Measurements from ENCODE around the gene FBXO17.
"Not testable (repeated sequence)": the region's sequence is repeated elsewhere in the genome, so short reads cannot be mapped to it uniquely, and the experiment has no call there.

The FBXO17 gene, protein sequence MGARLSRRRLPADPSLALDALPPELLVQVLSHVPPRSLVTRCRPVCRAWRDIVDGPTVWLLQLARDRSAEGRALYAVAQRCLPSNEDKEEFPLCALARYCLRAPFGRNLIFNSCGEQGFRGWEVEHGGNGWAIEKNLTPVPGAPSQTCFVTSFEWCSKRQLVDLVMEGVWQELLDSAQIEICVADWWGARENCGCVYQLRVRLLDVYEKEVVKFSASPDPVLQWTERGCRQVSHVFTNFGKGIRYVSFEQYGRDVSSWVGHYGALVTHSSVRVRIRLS

GRCh38 chr19:38975214-38975860, at the start of gene FBXO17:
Gene FBXO17, minus strand, starts transcription at chr19:38975742. Its CDS starts 25,423 bp downstream, at chr19:38950319.
- DNase-seq (ENCODE audit: low read depth in 2 of 2) = no peak

DNA sequence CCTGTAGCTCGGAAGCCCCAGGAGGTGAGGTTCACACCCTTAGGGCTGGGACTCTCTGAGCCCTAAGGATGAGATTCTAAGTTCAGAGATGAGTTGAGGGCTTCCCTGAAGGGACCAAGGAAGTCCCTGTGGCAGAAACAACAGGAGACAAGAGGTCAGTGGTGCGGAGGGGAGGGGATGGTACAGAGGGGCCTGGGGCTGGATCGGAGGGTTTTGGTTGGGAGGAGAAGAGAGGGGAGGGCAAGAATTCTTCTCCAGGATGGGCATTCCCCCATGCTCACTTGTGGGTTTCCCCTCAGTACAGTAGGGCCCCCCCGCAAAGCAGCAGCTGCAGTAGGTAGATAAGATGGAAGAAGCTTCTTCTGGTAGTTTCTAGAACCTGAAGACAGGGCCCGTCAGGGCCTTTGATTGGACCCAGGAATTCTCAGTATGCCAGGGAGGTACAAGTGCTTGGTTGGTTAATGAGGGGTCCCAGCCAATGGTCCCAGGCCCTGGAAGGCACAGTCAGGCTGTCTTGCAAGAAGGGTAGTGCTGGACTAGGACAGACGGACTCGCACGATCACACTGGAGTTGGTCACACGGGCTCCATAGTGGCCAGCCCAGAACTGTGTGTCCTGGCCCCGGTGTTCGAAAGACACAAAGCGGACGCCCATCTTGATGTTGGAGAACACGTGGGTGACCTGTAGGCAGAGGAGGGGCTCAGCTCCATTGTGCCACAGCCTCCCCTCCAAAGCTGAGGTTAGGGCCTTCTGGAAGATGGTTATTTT, 49.5 kb upstream of the FBXO17 start:
- DNase-seq (ENCODE audit: low read depth in 2 of 2) = no peak

DNA sequence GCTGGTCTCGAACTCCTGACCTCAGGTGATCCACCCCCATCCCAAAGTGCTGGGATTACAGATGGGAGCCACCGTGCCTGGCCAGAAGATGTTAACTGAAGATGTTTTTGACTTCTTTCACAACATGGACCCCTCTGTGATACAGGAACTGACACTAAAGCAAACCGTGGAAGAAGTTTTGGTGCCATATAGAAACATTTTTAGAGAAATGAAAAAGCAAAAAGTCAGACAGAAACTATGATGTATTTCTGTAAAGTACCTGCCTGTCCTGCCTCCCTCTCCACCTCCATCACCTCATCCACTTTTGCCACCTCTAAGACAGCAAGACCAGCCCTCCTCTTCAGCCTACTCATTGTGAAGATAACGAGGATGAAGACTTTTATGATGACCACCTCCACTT, 45.5 kb upstream of the FBXO17 start:
- no peak for DNase-seq (ENCODE audit: low read depth in 2 of 2)

DNA sequence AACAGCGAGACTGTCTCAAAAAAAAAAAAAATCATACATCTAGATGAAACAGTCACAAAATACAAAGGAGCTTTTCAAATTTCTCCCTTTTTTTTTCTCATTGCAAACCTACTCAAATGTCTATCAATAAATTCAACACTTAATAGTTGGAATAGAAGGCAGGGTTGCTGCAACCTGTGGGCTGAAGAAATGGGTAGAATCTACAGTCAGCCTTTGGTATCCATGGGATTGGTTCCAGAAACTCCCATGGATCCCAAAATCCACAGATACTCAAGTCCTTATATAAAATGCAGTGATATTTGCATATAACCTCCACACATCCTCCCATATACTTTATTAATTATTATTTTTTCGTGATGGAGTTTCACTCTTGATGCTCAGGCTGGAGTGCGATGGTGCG, 42.1 kb upstream of the FBXO17 start:
- no peak for DNase-seq (ENCODE audit: low read depth in 2 of 2)

- no peak for DNase-seq (ENCODE audit: low read depth in 2 of 2)
Observed at GRCh38 chr19:39017026-39017425, 41.5 kb upstream of the FBXO17 start.

- DNase-seq (ENCODE audit: low read depth in 2 of 2) = no peak
Observed at GRCh38 chr19:39014037-39014436, 38.5 kb upstream of the FBXO17 start.

DNA sequence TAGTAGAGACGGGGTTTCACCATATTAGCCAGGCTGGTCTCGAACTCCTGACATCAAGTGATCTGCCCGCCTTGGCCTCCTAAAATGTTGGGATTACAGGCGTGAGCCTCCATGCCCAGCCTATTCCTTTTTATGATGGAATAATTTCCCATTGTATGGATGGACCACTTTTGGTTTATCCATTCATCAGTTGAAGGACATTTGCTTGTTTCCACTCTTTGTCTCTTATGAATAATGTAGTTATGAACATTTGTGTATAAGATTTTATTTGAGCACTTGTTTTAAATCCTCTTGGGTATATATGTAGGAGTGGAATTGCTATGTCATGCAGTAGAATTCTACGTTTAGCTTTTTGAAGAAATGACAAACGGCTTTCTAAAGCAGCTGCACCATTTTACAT, 33.5 kb upstream of the FBXO17 start:
- DNase-seq (ENCODE audit: low read depth in 2 of 2) = no peak

- DNase-seq (ENCODE audit: low read depth in 2 of 2) = no peak
Observed at GRCh38 chr19:39008137-39008536, 32.6 kb upstream of the FBXO17 start.

DNA sequence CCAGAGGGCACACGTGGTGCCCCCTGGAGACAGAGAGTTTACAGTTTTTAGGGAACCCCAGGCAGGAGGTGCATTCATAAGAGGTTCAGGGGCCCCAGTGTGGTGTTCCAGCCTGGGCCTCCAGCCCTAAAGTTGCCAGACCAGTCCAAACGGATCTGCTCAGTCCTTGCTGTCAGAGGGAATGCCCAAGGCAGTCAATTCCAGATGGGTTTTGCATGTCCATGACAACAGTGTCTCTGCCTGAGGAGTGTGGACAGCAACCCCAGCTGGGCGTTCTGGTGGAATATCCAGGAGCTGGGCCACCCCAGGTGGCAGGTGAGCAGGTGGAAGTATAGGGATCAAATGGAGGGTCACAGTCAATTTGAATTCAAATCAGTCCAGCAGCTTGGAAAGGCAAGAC, 31.6 kb upstream of the FBXO17 start:
- DNase-seq (ENCODE audit: low read depth in 2 of 2) = no peak

GRCh38 chr19:39004403-39004802, 28.9 kb upstream of the FBXO17 start:
- DNase-seq (ENCODE audit: low read depth in 2 of 2) = no peak

GRCh38 chr19:39003796-39004195, 28.3 kb upstream of the FBXO17 start:
- no peak for DNase-seq (ENCODE audit: low read depth in 2 of 2)

GRCh38 chr19:39003188-39003587, 27.6 kb upstream of the FBXO17 start:
- DNase-seq (ENCODE audit: low read depth in 2 of 2) = no peak

GRCh38 chr19:39001041-39001440, 25.5 kb upstream of the FBXO17 start:
- no peak for DNase-seq (ENCODE audit: low read depth in 2 of 2)

GRCh38 chr19:38997576-38997975, 22.0 kb upstream of the FBXO17 start:
- not testable (repeated sequence) for DNase-seq (ENCODE audit: low read depth in 2 of 2)

- no peak for DNase-seq (ENCODE audit: low read depth in 2 of 2)
Observed at GRCh38 chr19:38993271-38993670, 17.7 kb upstream of the FBXO17 start.

DNA sequence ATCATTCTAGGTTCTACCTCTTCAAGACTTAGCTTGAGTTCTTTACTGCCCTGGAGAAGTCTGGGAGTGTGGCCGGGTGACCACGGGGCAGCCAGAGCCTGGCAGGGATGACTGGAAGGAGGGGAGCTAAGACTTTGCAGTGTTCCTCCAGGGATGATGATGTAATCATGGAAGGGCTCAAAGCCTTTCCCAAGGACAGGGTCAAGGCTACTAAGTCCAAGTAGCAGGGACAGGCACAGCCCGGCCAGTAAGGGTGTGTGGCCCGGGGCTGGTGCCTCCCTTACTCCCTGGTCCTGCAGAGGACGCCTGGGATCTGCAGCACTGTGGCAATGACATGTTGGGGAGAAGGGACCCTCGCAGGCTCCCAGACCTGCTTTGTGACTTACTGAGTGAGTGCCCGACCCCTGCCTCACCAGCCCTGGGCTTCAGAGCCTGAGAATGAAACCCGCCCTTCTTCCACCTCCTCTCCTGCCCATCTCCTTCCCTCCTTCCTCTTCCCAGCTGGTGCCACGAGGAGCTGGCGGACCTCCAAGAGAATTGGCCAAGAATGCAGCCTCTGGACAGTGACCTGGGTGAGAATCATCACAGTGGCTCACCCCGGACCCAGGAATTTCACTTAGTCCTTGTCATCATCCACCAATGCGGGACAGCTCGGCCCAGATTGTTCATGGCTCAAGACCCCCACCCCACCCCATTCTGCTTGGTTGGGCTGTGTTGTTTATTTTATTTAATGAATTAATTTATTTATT, 15.6 kb upstream of the FBXO17 start:
- DNase-seq (ENCODE audit: low read depth in 2 of 2) = no peak

DNA sequence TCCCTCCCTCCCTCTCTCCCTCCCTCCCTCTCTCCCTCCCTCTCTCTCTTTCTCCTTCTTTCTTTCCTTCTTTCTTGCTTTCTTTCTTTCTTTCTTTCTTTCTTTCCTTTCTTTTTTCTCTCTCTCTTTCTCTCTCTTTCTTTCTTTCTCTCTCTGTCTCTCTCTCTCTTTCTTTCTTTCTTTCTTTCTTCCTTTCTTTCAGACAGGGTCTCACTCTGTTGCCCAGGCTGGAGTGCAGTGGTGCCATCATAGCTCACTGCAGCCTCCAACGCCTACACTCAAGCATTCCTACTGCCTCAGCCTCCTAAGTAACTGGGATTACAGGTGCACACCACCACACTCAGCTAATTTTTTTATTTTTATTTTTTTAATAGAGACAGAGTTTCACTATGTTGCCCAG, 14.1 kb upstream of the FBXO17 start:
- not testable (repeated sequence) for DNase-seq (ENCODE audit: low read depth in 2 of 2)

DNA sequence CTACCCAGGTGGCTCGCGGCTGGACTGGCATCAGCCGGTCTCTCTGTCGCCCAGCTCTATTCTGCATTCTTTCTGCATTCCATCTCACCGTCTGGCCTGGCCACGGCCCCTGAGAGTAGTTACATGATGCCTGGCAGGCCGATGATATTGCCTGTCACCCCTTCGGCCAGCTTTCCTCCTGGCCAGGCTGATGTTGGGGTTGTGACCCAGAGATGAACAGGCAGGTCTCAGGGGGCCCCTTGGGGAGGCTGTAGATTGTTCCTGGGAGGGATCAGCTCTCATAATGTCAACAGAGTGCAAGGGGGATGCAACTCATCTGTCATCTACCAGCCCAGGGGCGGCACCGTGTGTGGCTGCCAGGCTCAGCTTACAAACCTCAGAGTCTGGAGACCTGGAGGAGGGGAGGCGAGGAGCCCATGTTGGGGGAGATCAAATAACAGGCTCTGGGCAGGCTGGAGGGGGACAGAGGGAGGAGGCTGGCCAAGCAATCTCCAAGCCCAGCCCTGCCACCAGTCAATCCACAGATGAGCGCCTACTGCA, 13.6 kb upstream of the FBXO17 start:
- DNase-seq (ENCODE audit: low read depth in 2 of 2) = no peak

- not testable (repeated sequence) for DNase-seq (ENCODE audit: low read depth in 2 of 2)
Observed at GRCh38 chr19:38988627-38989026, 13.1 kb upstream of the FBXO17 start.

GRCh38 chr19:38987745-38988144, 12.2 kb upstream of the FBXO17 start:
- DNase-seq (ENCODE audit: low read depth in 2 of 2) = not testable (repeated sequence)

GRCh38 chr19:38985262-38985661, 9.7 kb upstream of the FBXO17 start:
- no peak for DNase-seq (ENCODE audit: low read depth in 2 of 2)
